GM19023 (cell line): ENCODE data around the gene GID8.
A peak's percentile ranks its signal among the peaks of the same experiment; 100 is the strongest.

Source experiments
- ATAC-seq: cut with Tn5 transposase; IDR thresholded peaks from one replicate; pipeline ENCODE4 v1.9.1; 2021; ENCODE audit warnings: mild to moderate bottlenecking, moderate library complexity; ENCODE audit not compliant: unreplicated experiment

The GID8 gene

GRCh38 chr20:62938105-62938888 is at the start of gene GID8:
Gene GID8 (plus strand): TSS chr20:62938147. CDS start chr20:62941503, 3,356 bp downstream.
- peak; percentile 44 for ATAC-seq

GRCh38 chr20:62888406-62888805 is 49.5 kb upstream of the GID8 start:
- ATAC-seq = no peak

DNA sequence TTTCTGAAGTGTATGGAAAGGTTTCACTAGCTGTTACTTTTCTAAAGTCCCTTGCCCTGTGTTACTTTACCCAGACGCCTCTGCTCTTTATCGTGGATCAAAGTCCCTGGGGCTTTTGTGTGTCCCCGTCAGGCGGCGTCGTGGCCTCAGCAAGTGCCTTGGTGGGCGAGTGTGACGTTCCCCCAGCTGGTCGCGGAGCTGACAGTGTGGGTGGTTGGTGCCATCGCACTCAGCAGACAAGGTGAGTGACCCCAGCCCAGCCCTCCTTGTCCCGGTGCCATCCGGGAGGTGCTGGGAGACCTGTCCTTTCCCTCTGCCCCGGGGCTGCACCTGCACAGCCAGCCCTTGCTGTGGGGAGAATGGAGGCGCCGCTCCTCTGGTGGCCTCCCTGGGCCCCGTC is 49.0 kb upstream of the GID8 start:
- no peak for ATAC-seq

DNA sequence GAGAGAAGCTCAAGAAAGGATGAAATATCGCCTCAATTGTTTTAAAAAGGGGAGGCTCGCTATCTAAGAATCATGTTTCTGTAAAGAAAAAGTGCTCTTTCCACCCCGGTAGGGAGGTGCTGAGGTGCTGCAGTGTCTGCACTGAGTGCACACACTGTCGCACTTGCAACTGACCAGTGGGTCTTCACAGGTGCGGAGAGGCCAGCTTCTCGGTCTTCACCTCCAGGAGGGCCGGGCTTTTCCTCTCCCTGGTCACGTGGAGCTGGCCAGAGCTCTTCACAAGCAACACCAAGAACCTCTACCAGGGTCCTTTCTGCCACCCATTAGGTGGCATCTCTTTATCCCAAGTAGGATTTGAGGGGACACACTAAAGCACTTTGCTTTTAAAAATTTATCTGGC is 48.5 kb upstream of the GID8 start:
- ATAC-seq = no peak

- no peak for ATAC-seq
Measured at GRCh38 chr20:62889871-62890270, 48.1 kb upstream of the GID8 start.

DNA sequence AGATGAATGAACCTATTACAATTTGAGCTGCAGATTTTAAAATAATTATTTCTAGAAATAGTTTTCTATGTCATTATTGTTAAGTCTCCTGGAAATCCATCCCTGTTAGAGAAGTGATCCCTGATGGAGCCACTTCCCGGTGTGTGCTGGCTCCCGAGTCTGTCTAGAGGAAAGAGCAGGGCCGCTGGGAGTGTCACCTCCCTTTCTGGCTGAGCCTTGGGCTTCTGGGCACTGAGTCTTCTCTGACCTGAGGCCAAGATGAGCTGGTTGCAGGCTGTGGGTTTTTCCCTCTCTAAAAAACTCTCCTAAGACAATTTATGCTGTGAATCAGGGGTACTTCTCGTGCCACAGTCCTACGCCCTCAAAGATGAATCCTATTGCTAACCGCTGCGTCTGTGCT is 47.5 kb upstream of the GID8 start:
- no peak for ATAC-seq

- ATAC-seq = no peak
Measured at GRCh38 chr20:62891111-62891510, 46.8 kb upstream of the GID8 start.

- no peak for ATAC-seq
Measured at GRCh38 chr20:62892348-62893304, 45.3 kb upstream of the GID8 start.

DNA sequence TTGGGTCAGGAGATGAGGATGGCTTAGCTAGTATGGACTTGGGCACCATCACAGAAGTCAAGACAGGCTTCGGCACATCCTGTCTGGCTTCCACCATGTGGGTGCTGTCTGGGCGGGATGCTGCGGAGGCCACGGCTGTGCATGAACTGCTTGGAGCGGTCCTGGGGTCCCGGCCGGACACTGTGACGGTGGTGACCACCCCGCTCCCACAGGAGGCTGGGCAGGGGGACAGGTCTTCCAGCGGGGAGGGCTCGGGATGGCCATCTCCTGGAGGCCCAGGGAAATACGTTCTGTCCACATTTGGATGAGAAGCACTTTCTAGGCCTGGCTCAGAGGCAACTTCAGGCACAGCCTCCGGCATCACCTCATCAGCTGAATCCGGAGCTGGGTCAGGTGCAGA is 44.2 kb upstream of the GID8 start:
- no peak for ATAC-seq

DNA sequence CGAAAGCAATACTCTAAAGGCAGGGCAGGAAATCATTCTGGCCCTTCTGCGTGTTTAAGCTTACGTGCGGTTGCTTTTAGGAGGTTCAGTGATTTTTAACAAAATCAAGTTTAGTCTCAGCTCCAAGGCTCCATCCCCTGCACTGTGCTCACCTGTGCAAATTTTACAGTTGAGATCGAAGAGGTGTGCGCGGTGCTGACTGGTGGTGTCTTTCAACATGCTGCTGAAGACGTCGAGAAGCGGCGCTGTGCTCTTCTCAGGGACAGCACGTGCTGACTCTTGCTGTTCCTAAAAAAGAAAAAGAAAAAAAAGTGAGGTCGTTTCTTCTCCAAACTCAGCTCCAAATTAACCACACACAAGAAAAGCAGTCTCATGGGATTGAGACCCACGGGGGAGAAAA is 43.7 kb upstream of the GID8 start:
- ATAC-seq = no peak

GRCh38 chr20:62895539-62895938 is 42.4 kb upstream of the GID8 start:
- no peak for ATAC-seq

DNA sequence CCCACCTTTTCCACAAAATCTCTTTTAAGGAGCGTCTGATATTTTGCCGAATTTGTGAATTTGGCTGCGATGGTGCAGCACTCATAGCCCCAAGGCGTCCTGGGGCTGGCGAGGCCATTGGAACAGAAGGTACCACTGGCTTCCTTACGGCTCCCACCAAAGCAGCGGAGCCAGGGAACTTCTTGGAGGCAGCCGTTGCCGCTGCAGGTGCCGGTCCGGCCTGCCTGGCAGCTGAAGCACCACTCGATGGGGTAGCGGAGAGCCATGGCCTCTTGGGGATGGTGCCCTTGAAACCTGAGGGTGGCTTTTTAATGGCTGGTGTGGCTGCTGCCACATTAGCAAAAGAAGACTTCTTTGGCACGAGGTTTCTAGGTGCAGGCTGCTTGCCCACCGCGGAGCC is 41.4 kb upstream of the GID8 start:
- no peak for ATAC-seq

GRCh38 chr20:62897666-62898065 is 40.3 kb upstream of the GID8 start:
- ATAC-seq = no peak

DNA sequence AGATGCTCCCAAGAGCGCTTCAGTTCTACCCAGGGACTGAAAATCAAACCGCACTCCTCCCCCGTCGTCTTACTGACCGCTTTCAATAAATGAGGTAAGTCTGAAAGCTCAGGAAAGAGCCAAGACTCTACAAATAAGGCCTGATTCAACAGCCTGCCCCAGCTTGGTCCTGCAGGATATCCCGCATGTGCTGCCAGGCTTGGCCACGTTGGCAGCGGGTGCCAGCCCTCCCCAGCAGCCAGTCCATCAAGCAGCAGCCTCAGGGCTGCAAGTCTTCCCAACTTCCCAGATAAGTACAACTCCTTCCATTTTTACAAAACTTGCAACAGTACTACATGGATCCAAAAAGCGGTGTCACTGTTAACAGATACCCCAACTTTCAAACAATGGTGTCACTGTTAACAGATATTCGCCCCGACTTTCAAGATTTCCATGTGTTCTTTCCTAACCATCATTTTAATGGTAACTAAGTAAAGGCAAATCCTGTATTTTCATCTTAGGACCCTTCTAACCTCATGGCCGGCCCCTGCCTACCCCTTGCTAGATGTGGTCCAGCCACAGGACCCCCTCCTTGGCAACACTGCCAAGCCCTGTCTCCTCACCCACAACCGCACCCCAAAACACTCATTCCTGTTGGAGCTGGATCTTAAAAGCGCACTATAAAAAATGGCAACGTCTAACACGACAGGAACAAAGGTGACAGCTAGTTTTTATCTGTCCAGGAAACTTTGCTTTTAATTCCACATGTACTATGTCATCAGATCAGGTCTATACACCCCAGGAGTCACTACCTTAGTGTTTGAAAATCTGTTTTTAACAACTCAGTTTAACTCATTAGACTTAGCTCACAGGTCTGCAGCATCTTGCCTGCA is 39.6 kb upstream of the GID8 start:
- no peak for ATAC-seq

GRCh38 chr20:62898970-62899632 is 38.8 kb upstream of the GID8 start:
- no peak for ATAC-seq

- no peak for ATAC-seq
Measured at GRCh38 chr20:62899633-62900051, 38.3 kb upstream of the GID8 start.

DNA sequence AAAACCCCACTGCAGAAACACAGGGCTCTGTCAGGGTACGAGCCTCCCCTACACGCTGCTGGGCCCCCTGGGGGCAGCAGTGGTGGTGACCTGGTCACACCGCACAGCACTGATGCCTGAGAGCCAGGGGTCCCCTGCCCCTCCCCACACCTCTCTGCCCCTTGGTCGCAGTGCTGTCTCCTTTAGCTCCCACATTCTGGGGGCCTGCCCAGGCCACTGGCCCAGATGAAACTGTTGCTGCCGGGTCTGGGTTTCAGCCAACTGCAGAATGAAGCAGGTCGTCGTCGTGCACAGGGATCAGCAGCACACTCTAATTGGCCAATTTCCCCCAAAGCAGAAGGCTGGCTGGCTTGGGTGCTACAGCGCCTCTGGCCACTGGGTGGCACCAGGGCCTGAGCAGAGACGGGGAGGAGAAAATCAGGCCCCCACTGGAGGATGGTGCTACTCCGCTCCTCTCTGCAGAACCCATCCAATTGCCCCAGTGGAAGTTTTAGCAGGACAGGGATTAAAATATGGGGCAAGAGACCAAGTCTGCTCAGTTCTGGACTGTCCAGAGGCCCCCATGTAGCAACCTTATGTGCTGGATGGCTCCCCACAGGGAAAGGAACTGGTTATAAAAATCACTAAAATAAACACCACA is 37.8 kb upstream of the GID8 start:
- peak; percentile 80 for ATAC-seq

- ATAC-seq = no peak
Measured at GRCh38 chr20:62900692-62901584, 37.0 kb upstream of the GID8 start.

DNA sequence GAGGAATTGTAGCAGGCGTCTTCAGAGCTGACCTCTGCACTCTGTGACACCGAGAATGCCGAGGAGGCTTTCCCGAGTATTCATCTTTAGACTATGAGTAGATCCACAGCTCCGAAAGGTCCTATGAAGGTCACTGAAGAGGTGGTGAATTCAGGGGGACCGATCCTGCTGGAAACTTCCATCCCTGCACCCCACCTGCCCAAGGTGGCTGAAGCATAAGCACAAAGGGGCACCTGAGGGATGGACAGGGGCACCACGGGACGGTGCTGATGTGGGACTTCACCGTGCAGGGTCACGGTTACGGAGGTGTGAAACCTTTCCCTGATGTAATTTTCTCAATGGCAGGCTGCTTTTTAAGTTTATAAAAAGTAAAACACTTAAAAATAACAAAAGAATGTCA is 36.1 kb upstream of the GID8 start:
- ATAC-seq = no peak
